Ishikawa (cell line): Measurements from ENCODE around the gene CMTM7.

Experiments used
- CEBPB ChIP-seq: IDR thresholded peaks from 2 replicates; pipeline ENCODE4 v1.6.1; 2012
- CREB1 ChIP-seq: IDR thresholded peaks from 2 replicates; pipeline ENCODE4 v1.6.1; 2012; ENCODE audit warnings: low read depth
- EGR1 ChIP-seq: IDR thresholded peaks from 2 replicates; pipeline ENCODE4 v1.6.1; 2012
- EP300 ChIP-seq: IDR thresholded peaks from 2 replicates; pipeline ENCODE4 v1.6.1; 2012; ENCODE audit warnings: borderline replicate concordance
- FOXM1 ChIP-seq: IDR thresholded peaks from 2 replicates; pipeline ENCODE4 v1.6.1; 2012; ENCODE audit warnings: low read depth, borderline replicate concordance
- NFIC ChIP-seq: IDR thresholded peaks from 2 replicates; pipeline ENCODE4 v1.6.1; 2012
- RAD21 ChIP-seq: IDR thresholded peaks from 2 replicates; pipeline ENCODE4 v1.6.1; 2012; ENCODE audit warnings: low read depth
- REST ChIP-seq: IDR thresholded peaks from 2 replicates; pipeline ENCODE4 v1.6.1; 2012; ENCODE audit warnings: low read depth, mild to moderate bottlenecking
- TAF1 ChIP-seq: IDR thresholded peaks from 2 replicates; pipeline ENCODE4 v1.6.1; 2012; ENCODE audit warnings: low read depth, mild to moderate bottlenecking
- TCF12 ChIP-seq: IDR thresholded peaks from 2 replicates; pipeline ENCODE4 v1.6.1; 2012; ENCODE audit warnings: low read depth
- TEAD4 ChIP-seq: IDR thresholded peaks from 2 replicates; pipeline ENCODE4 v1.6.1; 2012
- USF1 ChIP-seq: IDR thresholded peaks from 2 replicates; pipeline ENCODE4 v1.6.1; 2012
- YY1 ChIP-seq: IDR thresholded peaks from 2 replicates; pipeline ENCODE4 v1.6.1; 2012; ENCODE audit warnings: low read depth
- ZBTB7A ChIP-seq: IDR thresholded peaks from 2 replicates; pipeline ENCODE4 v1.6.1; 2012; ENCODE audit warnings: low read depth
- TF ChIP-seq, protein P1 (sequence below): IDR thresholded peaks from 2 replicates; pipeline ENCODE4 v1.6.1; 2012

The CMTM7 gene

DNA sequence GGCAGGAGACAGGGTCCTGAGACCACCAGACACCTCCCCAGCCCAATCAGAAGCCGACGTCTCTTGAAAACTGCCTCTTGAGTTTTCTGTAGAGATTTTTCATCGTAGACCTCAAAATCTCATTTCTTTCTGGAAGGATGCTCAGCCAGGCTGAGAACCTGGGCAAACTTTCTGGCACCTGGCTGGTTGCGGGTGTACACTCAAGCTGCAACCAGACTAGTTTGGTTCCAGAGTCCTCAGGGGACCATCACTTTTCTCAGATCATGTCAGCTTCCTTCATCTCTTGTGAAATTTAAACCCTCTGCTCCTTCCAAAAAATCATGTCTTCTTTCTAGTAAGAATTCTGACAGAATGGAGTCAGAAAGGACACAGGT lies 45.1 kb downstream of the CMTM7 start:
- TF ChIP-seq RAD21, result no peak
- TF ChIP-seq ZBTB7A, result no peak
- TF ChIP-seq, protein P1, sequence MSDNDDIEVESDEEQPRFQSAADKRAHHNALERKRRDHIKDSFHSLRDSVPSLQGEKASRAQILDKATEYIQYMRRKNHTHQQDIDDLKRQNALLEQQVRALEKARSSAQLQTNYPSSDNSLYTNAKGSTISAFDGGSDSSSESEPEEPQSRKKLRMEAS, result no peak
- no peak for TF ChIP-seq EP300
- TF ChIP-seq YY1, result no peak

DNA sequence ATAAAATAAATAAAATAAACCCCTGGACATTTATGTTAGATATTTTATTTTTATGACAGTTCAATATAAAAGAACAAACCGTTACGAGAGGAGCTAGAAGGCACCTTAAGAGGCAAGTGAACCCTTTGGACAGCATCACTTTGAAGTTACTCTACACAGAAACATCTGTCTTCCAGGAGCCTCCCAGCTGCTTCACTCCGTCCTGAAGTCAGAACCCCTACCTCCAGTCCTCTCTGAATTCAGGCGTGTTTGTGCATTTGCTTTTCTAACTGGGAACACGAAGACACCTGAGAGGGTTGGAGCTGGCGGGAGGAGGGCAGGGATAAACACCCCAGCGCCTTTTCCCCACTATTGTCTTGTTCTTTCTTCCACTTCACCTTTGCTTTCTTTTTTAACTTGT lies 46.2 kb downstream of the CMTM7 start:
- TF ChIP-seq EGR1 (no peak), USF1 (no peak), CEBPB (no peak), CREB1 (no peak), TEAD4 (no peak), FOXM1 (no peak), NFIC (no peak), ZBTB7A (no peak), YY1 (no peak), RAD21 (no peak), TCF12 (no peak), REST (no peak), TAF1 (no peak), EP300 (no peak)
- TF ChIP-seq, protein P1, result no peak

DNA sequence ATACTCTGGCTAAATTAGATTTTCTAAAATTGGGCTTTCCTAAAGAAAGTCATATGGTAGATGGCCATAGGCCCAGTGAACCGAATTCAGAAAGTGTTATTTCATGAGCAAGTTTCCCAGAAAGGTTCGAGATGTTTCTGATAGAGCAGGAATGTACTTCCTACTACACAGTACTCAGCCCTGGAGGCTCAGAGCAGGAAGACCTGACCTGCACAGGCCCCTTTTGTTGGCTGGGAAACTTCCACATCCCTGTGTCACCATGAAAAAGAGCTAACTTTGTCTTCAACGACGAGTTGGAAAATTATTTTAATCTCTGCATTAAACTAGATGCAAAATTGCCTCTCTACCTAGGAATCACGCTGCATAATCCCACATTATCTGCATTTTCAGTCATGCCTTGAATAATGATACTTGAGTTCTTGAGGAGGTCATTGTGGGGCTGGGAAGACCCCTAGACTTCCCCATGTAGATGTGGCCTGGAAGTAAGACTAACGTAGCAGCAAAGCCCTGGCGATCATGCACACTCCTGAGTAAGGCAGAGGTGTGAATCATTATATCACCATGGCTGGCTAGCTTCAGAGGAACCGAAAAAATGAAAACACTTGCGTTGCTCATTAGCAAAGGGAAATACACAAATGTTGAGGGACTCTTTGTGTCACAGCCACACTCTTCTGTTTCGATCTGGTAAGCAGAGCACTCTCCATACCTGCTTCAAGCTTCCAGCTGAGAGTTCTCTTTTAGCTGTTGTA lies 47.1 kb downstream of the CMTM7 start:
- TF ChIP-seq TEAD4, result no peak
- no peak for TF ChIP-seq ZBTB7A
- no peak for TF ChIP-seq CEBPB
- TF ChIP-seq, protein P1, result no peak
- TF ChIP-seq TAF1, result no peak
- TF ChIP-seq FOXM1, result no peak
- no peak for TF ChIP-seq USF1
- no peak for TF ChIP-seq EGR1
- no peak for TF ChIP-seq YY1
- no peak for TF ChIP-seq REST
- TF ChIP-seq NFIC, result no peak
- no peak for TF ChIP-seq CREB1
- no peak for TF ChIP-seq TCF12
- TF ChIP-seq EP300, result no peak
- no peak for TF ChIP-seq RAD21

GRCh38 chr3:32440611-32441350 lies 49.1 kb downstream of the CMTM7 start:
- TF ChIP-seq CREB1 (no peak), TAF1 (no peak), TEAD4 (no peak), YY1 (no peak), CEBPB (no peak), RAD21 (no peak), REST (no peak), NFIC (no peak), EGR1 (no peak), TCF12 (no peak), ZBTB7A (no peak), USF1 (no peak), FOXM1 (no peak), EP300 (no peak)
- TF ChIP-seq, protein P1, result no peak
